Activated naive CD4-positive, alpha-beta T cell treated with Interleukin-2 at 50 U/mL for 16 hours (primary cell): ENCODE results near the gene ALB.

Source experiments
- DNase-seq: peaks from one replicate; pipeline ENCODE4 v3.0.0-alpha.2; 2020

The ALB gene

GRCh38 chr4:73432169-73433000 is 28.3 kb downstream of the ALB start:
- DNase-seq, result no peak

- no peak for DNase-seq
These were observed 29.1 kb downstream of the ALB start for GRCh38 chr4:73433140-73433539.

DNA sequence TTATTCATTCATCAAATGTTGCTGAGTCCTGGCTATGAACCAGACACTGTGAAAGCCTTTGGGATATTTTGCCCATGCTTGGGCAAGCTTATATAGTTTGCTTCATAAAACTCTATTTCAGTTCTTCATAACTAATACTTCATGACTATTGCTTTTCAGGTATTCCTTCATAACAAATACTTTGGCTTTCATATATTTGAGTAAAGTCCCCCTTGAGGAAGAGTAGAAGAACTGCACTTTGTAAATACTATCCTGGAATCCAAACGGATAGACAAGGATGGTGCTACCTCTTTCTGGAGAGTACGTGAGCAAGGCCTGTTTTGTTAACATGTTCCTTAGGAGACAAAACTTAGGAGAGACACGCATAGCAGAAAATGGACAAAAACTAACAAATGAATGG is 30.2 kb downstream of the ALB start:
- DNase-seq, result no peak

DNA sequence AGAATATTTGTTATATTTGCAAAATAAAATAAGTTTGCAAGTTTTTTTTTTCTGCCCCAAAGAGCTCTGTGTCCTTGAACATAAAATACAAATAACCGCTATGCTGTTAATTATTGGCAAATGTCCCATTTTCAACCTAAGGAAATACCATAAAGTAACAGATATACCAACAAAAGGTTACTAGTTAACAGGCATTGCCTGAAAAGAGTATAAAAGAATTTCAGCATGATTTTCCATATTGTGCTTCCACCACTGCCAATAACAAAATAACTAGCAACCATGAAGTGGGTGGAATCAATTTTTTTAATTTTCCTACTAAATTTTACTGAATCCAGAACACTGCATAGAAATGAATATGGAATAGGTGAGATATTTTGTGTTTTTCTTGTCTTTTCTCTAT is 31.9 kb downstream of the ALB start, which contains the start of gene AFP:
Gene AFP, plus strand, starts transcription at position 238 of the 400 bp plus-strand sequence. Its CDS starts 42 bp downstream, at position 280.
- no peak for DNase-seq

DNA sequence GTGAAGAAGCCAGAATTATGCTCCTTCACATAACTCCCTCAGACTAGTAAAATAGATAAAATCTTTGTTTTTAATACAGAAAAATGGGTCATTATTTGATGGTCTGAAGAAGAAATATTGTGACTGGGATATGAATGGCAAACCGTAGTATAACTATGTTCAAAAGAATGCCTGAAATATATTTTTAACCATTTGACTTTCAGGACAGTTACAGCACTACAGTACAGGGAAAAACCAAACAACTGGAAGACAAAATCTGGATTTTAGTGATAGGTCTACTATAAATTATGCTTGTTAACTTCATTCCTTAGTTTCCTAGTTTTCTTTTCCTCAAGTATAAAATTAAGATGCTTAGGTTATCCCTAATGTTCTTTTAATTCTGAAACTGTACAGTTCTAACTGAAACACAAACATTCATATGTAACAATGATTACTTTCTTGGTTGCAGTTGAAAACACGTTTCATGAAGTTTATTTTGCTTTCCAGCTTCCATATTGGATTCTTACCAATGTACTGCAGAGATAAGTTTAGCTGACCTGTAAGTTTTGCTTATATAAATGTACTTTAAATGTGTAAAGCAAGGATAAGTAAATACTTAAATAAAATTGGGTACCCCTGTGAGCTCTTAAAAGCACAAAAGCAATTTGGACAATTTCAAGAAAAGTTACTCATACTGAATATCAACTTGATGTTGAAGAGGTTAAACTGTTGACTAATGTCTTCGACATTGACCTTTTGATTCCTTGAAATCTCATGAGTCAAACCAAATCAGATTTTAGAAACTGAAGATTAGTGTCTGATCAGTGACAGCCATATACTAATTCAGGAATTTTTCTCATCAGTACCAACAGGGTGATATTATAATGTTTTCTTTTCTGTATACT is 32.8 kb downstream of the ALB start:
- no peak for DNase-seq

- no peak for DNase-seq
These were observed 33.5 kb downstream of the ALB start for GRCh38 chr4:73437558-73437956.

DNA sequence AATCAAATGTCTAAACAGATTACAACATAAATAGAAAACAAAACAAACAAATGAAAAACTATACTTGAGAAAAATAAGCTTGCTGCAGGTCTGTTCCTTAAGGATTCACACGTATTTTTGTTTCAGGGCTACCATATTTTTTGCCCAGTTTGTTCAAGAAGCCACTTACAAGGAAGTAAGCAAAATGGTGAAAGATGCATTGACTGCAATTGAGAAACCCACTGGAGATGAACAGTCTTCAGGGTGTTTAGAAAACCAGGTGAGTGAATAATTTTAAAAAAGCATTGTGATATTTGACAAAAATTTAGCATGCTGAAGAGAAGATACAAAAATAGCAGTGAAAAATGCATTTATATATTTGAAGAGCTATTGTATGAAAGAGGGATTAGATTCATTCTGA is 34.0 kb downstream of the ALB start:
- DNase-seq, result no peak

GRCh38 chr4:73438582-73439215 is 34.6 kb downstream of the ALB start:
- DNase-seq, result no peak

- DNase-seq, result no peak
These were observed 35.4 kb downstream of the ALB start for GRCh38 chr4:73439445-73439844.

DNA sequence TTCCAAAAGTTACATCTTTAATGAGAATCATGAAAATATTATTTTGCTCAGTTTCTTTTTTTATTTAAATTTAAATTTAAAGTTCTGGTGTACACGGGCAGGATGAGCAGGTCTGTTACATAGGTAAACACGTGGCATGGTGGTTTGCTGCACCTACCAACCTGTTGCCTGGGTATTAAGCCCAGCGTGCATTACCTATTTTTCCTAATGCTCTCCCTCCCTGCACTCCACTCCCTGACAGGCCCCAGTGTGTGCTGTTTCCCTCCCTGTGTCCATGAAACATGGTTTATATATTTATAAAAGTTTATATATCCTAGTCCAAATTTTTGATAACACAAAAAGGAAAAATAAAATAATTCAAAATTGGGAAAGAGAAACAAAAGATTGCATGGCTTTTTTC is 35.9 kb downstream of the ALB start:
- no peak for DNase-seq

GRCh38 chr4:73440653-73441052 is 36.6 kb downstream of the ALB start:
- no peak for DNase-seq

DNA sequence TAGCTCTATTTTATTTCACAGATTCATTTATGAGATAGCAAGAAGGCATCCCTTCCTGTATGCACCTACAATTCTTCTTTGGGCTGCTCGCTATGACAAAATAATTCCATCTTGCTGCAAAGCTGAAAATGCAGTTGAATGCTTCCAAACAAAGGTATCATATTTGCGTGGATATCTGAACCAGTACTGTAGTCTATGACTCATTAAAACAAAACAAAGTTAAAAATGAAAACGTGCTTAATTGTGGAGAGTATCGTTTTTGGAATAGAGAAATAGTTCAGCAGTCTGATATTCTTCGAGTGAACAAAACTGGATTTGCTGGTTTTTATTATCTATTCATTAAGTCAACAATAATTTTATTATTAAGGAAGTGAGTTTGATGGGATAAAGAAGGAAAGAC is 38.2 kb downstream of the ALB start:
- DNase-seq, result no peak

DNA sequence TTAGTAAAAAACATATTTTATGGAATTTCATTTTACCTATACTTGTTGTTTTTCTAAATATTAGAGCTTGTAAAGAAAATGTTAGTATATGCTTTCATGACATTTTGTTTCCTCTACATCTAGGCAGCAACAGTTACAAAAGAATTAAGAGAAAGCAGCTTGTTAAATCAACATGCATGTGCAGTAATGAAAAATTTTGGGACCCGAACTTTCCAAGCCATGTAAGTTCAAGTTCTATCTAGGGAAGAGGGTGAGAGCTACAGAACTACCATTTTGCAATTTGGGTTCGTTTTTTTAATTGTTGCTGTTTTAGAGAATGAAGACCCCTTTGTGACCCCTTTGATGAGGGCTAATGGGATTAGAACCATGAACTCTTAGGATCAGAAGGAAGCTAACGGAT is 39.1 kb downstream of the ALB start:
- DNase-seq, result no peak

- no peak for DNase-seq
These were observed 41.6 kb downstream of the ALB start for GRCh38 chr4:73445383-73446335.

DNA sequence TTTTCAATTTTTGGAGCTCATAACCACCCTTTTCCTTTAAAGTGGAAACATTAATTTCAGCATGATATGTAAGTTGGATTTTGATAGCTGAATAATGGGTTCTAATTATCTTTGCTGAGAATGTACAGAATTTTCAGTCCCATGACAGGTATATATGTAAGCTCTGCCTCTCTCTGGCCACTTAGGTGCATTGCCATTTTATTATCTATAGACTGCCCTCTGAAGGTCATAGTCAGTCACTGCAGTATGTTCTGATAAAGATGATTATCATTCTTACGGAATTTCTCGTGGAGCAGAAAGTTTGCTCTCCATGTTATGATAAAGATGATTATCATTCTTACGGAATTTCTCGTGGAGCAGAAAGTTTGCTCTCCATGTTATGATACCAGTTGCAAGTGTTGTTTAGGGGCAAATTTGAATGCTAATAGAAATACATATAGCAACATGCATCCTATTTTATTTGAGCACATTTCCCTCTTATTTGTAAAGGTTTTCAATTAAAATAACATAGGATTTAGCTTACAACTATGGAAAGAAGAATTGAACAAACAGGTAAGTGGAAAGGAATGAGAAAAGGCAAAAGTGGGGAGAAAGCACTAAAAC is 42.4 kb downstream of the ALB start:
- no peak for DNase-seq

DNA sequence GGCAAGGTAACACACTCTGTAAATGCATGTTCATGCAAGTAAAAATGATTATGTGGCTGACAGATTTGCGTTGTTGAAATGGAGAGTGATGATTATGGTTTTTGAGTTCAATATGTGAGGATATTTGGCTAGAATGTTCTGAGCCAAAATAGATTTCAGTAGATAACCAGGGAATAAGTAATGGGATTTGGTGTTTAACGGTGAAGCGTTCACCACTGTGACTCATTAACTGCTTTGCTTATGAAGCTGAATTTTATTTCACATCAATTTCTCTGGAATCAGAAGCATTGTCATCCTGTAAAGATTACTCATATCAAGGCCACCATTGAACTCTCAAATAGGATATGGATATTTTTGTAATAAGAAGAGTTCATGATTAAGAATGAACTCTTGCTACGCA is 43.6 kb downstream of the ALB start:
- no peak for DNase-seq

- DNase-seq, result no peak
These were observed 44.5 kb downstream of the ALB start for GRCh38 chr4:73448448-73449203.

DNA sequence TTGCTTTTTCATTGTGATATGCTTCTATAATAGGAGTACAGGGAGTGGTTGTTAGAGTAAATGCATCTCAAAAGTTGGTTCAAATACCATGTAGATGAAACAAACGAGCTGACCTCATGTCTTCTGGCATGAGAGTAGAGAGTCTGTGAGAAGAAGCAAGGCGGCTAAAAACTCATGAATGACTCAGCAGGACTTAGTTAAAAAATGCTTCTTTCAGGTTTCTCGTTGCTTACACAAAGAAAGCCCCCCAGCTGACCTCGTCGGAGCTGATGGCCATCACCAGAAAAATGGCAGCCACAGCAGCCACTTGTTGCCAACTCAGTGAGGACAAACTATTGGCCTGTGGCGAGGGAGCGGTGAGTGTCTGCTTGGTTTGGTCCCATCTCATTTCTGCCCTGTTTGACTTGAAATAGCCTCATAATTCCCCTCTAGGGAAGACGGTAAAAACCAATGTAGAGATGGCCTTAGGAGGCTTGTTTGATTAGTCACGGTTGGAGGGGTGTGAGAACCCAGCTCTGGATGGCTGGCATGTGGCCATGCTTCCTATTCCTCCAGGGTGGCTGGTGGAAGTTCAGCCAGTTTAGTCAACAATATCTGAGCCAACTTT is 46.4 kb downstream of the ALB start:
- DNase-seq, result no peak

DNA sequence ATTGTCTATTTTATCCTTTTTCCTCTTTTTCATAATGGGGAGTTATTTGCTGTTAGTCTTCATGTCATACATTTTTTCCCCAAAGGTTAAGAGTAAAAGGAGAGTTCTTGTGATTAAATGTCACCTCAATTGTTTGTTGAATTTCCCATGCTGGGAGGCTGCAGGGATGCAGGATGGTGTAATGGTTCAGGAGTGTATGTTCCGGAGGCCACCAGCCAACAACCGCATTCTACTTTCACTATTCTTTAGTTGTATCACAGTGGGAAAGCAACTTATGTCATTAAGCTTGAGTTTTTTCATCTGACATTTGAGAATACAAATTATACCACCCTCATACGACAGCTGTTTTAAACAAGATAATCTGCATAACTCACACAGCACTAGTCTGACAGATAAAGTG is 47.3 kb downstream of the ALB start:
- DNase-seq, result no peak

- DNase-seq, result no peak
These were observed 48.1 kb downstream of the ALB start for GRCh38 chr4:73451981-73452747.
